A172 (cell line): ENCODE measurements around the gene CST9. TPM values are rescaled to one million over a fixed set of nuclear protein-coding genes. Genes with fewer than 3 reads are reported as not detected.
"Not testable (repeated sequence)": the region's sequence is repeated elsewhere in the genome, so short reads cannot be mapped to it uniquely, and the experiment has no call there.

Experiments used
- DNase-seq: peaks from one replicate; pipeline ENCODE4 v3.0.0-alpha.2; 2015; ENCODE audit warnings: low spot score
- total RNA-seq: library from RNA; depleted of rRNA; stranded (reverse); fragments of >200 nt; shearing (Covaris generic); gene quantifications from 2 replicates; pipeline ENCODE4 v1.2.3, GENCODE V29; 2014

Gene CST9
- total RNA-seq, 1 experiment from 2014 or later, result not detected

GRCh38 chr20:23588434-23589403 is 17.0 kb downstream of the CST9 start:
- no peak for DNase-seq

GRCh38 chr20:23587631-23588030 is 18.1 kb downstream of the CST9 start:
- no peak for DNase-seq

DNA sequence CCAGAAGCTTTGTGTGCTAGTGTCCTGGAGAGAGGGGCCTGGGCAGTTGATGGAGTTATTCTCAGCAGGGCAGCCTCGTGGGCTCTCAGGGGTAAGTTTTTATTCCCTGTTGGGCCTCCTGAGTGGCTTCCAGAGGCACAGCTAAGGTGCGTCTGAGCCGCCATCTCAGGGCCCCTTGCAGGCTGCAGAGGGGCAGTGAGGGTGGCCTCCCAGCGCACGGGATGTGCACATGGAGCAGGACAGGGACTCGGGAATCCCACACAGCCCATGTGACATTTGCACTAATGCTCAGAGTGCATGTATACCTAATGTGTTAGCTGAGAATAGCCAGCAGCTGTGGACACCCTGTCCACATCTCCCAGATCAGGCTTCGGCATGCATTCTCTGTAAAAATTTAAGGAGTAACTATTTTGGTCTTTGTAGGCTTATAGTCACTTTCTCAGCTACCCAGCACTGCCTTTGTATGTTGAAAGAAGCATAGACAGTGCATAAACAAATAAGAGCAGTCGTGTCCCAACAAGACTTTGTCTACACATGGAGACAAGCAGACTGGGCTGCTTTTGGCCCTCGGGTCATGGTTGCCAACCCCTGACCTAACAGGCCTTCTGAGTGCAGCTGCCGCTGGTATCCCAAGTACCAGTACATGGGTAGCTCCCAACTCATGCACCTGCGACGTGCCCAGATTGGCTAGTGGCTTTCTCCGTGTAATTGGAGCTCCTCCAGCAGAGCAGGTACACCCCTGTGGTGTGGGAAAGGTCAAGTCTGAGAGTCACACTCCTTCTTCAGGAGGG is 18.8 kb downstream of the CST9 start:
- no peak for DNase-seq

DNA sequence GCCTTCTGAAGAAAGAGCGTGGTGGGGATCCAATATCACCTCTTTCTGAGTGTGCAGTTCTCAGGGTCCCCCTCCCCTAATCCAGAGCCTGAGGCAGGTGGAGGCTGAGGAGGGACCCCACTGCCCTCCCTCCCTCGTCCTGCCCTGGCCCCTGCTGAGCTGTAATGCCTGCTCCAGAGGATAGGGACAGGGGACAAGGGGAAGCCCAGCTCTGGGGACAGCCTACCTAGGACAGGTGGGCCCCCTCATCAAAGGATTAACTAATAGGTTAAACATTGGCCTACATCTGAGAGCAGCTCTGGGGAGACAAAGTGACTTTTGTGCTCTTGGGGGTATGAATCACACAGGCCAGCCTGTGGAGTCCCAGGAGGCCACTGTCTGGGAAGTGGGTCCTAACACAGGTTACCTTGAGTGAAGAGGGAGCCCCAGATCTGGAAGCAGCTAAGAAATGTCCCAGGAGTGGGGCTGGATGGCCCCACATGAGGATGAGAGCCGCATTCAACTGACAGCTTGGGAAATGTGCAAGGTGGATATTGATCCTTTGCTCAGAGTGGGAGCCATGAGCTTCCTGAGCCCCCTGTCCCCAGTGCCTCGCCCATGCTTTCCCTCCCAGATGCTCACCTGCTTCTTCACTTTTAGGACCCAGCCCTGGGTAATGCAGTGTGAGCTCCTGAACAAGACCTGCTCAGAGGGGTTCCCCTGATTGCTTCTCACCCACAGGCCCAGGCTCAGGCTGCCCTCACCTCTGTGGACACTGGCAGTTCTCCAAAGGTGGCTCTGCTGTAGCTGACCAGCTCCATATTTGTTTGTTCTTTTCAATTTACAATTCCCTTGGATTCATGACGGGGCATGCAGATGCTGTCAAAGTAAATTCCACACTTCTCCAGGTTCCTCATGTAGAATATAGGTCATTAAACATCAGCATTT is 19.6 kb downstream of the CST9 start:
- DNase-seq, result no peak

- no peak for DNase-seq
Measured at GRCh38 chr20:23585449-23585807, 20.3 kb downstream of the CST9 start.

- DNase-seq, result no peak
Measured at GRCh38 chr20:23584434-23585199, 21.1 kb downstream of the CST9 start.

GRCh38 chr20:23583526-23583925 is 22.2 kb downstream of the CST9 start:
- no peak for DNase-seq

DNA sequence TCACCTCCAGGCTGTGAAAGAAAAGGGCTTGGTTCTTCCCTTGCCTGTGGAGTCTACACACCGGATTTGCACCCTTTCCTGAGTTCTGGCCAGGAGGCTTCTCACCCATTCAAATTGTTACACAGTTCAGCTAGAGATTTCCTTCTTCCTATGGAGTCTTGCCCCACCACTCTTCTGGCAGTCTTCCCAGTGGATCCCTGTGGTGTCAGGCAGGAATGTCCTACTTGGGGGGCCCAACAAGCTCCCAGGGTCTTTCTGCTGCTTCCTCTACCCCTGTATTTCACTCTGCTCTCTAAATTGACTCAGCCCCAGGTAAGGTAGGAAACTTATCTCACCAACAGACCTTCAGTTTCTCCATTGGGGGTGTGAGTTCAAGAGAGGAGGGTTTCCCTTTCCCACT is 23.4 kb downstream of the CST9 start:
- DNase-seq, result no peak

DNA sequence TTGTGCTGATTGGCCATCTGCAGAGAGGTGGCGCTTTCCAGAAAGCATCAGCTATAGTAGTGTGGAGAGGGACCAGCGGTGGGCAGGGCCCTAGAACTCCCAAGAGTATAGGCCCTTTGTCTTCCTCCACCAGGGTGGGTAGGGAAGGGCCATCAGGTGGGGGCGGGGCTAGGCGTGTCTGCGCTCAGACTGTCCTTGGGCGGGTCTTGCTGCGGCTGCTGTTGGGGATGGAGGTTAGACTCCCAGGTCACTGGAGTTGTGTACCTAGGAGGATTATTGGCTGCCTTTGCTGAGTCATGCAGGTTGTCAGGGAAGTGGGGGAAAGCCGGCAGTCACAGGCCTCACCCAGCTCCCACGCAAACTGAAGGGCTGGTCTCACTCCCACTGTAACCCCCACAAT is 23.9 kb downstream of the CST9 start:
- DNase-seq, result not testable (repeated sequence)

GRCh38 chr20:23574977-23575376 is 30.7 kb downstream of the CST9 start:
- no peak for DNase-seq

- DNase-seq, result no peak
Measured at GRCh38 chr20:23570178-23570760, 35.4 kb downstream of the CST9 start.

DNA sequence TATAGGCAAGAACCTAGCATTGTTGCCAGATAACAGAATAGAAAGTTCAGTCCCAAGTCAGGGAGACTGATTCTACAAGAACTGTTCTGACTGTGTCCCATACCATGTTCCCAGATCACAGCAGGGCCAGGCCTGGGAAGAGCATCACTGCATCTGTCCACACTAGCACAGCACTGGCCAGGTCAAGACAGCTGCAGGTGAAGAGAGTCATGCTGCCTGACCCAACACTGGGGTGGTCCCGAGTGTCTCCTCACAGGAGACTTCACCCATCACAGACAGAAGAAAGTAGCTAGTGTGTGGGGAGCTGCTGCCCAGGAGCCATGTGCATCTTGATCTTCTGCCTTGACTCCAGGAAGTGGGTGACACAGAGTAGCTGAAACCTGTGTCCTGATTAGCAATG is 36.1 kb downstream of the CST9 start:
- no peak for DNase-seq

GRCh38 chr20:23568971-23569330 is 36.8 kb downstream of the CST9 start:
- no peak for DNase-seq

- no peak for DNase-seq
Measured at GRCh38 chr20:23568320-23568970, 37.3 kb downstream of the CST9 start, which contains the start of gene CST9L. Gene CST9L (minus strand): TSS chr20:23568484. CDS start chr20:23568450, 34 bp downstream.

DNA sequence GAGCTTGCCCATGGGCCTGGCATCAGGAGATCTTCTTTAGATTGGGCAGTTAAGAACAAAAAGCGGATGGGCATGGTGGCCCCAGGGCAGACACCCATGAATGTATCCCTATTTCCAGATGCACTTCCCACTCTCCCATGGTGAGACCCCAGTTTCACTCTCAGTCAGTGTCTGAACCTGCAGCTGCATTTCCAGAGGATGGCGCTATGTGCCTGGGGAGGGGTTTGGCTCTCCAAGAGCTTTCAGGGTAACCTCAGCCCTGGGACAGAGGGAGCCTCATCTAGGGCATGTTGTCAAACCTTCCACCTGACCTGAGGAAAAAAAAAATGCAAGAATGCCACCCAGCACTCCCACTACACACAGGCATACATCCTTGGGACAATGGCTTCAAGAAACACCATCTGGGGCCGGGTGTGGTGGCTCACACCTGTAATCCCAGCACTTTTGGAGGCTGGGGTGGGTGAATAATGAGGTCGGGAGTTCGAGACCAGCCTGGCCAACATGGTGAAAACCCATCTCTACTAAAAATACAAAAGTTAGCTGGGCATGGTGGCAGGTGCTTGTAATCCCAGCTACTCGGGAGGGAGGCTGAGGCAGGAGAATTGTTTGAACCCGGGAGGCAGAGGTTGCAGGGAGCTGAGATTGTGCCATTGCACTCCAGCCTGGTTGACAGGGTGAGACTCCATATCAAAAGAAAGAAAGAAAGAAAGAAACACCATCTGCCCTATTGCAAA is 39.4 kb downstream of the CST9 start:
- DNase-seq, result no peak

- DNase-seq, result no peak
Measured at GRCh38 chr20:23565503-23566045, 40.1 kb downstream of the CST9 start.

GRCh38 chr20:23564927-23565326 is 40.8 kb downstream of the CST9 start:
- DNase-seq, result no peak

DNA sequence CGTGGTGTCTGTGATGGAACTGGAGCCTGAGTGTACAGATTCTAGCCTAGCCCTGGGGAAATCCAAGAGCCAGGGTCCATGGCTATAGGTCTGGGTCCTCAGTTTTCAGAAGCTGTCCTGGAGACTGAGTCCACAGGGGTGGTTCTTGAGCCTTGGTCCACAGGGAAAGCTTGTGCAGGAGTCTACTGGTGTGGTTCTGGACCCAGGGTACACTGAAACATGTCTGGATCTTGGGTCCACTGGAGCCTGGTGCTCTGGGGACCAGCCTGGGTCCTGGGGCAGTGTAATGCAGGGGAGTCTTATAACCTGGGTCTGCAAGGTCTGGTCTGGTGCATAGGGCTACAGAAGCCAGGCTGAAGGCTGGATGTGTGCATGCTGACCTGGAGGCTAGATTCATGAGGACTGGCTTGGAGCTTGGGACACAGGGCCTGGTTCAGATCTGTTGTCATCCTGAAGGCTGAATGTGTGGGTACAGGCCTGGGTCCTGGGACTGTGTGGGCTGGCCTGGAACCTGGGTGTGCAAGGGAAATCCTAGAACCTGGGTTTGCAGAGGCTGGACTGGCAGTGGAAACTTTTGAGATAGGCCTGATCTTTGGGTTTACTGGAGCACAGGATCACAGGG is 42.9 kb downstream of the CST9 start:
- DNase-seq, result no peak

GRCh38 chr20:23554401-23554800 is 51.3 kb downstream of the CST9 start:
- no peak for DNase-seq
